ENCODE measurements around the gene SSRP1.
"Not testable (repeated sequence)": the region's sequence is repeated elsewhere in the genome, so short reads cannot be mapped to it uniquely, and the experiment has no call there.

SSRP1 gene

DNA sequence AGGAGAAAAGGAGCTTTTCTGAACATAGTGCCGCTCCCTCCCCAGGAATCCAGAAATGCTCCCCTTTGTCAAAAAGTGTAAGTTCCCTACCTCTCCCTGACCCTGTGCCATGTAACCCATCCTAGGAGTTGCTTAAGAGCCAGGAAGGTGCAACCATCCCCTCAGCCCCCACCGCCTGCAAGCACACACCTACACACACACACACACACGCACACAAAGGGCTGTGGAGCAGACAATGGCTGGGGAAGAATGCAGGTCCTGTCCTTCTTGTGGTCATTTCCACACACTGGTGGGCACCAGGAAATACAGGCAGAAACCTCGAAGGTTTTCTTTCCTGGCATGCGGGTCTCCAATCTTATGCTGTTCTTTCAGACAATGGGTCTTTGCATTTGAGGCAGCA lies 3.6 kb upstream of the SSRP1 start:
- DNase-seq (ENCODE audit: low read depth in 2 of 2): no peak

DNA sequence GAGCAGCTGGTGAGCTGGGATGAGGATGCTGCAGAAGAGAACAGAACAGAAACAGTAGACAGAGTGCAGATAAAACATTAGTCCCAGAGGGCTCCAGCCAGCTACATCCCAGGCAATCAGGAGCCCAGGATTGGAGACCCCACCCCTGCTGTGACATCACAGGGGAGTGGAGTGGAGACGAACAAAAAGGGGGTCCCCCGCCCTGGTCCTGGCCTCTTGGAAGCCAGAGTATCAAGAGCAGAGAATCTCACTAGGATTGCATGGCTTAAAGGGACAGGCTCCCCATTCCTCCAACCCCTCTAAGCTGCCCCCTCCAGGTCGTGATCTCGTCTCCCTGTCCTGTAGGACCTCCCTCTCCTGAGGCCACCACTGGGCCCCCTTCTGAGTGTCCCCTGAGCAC lies 2.5 kb upstream of the SSRP1 start, which contains the start of gene P2RX3:
P2RX3 (plus strand) TSS at position 211 of the 400 bp plus-strand sequence. CDS start 199 bp downstream, outside the sequence.
- no peak for DNase-seq (ENCODE audit: low read depth in 2 of 2)

DNA sequence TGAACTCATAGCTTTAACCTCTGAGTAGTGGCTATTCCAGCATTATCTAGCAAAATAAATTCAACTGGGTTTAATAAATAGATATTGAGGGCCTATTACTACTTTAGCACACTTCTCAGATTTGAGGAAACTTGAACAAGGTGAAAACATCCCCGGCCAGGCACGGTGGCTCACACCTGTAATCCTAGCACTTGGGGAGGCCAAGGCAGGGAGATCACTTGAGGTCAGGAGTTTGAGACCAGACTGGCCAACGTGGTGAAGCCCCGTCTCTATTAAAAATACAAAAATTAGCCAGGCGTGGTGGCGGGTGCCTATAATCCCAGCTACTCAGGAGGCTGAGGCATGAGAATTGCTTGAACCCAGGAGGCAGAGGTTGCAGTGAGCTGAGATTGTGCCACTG lies 1.2 kb upstream of the SSRP1 start:
- not testable (repeated sequence) for DNase-seq (ENCODE audit: low read depth in 2 of 2)

GRCh38 chr11:57336111-57336666 lies 497 bp upstream of the SSRP1 start:
- DNase-seq (ENCODE audit: low read depth in 2 of 2): no peak

- no peak for DNase-seq (ENCODE audit: low read depth in 2 of 2)
Measured at GRCh38 chr11:57335023-57335342, 709 bp downstream of the SSRP1 start.

DNA sequence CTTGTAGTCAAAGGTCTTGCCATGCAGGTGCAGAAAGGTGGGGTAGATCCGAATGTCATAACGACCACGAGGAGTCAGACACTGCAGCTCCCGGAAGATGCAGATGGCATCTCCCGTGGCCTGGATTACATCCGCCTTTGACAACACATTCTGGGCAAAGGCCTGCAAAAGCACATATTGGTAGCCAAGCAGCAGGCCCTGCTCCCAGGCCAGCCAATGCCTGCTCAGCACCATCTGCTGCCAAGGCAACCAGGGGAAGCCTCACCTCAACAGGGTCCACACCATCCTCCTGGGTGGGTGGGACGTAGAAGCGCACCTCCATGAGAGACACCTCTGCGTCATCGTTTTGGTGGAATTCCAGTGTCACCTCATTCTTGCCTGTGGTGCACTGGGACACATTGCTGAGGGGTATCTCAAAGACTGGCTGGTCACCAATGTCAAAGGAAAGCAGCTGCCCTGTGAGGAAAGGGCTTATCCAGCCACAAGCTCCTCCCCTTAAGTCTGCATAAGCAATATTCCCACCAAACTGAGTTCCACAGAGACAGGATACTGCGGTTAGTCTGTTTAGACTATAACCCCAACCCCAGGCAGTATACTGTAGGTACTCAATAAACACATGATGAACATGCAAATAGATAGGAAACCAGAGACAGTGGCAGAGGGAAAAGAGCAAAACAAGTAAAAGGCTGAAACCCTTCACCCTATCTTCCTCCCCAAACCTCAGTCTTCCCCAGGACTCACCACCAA lies 2.8 kb downstream of the SSRP1 start:
- DNase-seq (ENCODE audit: low read depth in 2 of 2): no peak

GRCh38 chr11:57331720-57332119 lies 4.0 kb downstream of the SSRP1 start:
- DNase-seq (ENCODE audit: low read depth in 2 of 2): no peak

DNA sequence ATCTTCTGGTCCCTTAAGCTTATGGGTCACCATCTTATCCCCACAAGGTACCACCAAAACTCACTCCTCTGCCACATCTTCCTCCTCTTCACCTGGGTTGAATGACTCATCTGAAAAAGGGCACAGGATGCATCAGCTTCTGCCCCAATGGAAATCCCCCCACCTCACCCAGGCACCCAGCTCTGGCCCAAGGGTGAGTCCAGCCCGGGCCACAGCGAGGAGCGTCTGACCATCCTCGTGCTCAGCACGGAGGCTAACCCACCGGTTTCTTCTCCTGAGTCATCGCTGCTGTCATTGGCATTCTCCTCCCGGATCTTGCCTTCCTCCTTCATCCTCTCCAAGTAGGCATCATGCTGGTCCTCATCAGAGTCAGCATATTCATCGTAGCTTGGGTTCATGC lies 5.7 kb downstream of the SSRP1 start:
- DNase-seq (ENCODE audit: low read depth in 2 of 2): no peak

GRCh38 chr11:57327721-57328120 lies 8.0 kb downstream of the SSRP1 start:
- no peak for DNase-seq (ENCODE audit: low read depth in 2 of 2)

- DNase-seq (ENCODE audit: low read depth in 2 of 2): no peak
Measured at GRCh38 chr11:57325735-57326048, 10.0 kb downstream of the SSRP1 start.

GRCh38 chr11:57324886-57325734 lies 10.6 kb downstream of the SSRP1 start, which contains the start of gene TNKS1BP1:
Gene TNKS1BP1 (minus strand): TSS chr11:57324952. CDS start chr11:57321885, 3,067 bp downstream.
- peak; percentile 95 to 96 for DNase-seq (ENCODE audit: low read depth in 2 of 2)

DNA sequence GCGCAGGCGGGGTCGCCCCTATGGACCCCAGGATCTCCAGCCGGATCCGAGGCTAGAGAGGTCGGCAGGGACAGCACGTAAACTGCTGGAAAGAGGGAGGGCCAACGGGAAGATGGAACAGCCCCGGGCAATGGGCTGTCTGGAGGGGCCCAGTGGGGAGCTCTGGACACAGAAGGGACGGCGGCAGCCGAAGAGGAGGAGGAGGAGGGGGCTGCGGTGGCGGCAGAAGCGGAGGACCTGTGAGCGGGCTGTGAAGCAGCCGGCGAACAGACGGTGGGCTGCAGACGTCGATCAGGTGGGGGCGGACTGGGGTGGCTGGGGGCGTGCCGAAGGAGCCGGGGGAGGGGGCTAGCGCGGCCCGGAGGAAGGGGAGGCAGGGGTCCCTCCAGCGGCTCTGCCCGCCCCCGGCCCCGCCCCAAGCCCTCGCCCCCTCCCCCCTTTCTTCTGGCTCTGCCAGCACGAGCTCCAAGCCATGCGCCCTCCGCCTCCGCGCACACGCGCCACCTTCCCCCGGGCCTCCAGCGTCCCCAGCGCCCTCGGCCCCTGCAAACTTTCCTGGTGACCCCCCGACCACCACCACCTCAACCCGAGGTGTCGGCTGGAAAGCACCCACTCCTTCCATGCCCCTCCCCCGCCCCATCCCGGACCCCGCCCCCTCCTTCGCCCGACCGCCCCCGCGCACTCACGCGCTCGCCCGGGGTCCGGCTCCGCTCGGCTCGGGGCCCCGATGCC lies 11.4 kb downstream of the SSRP1 start:
- DNase-seq (ENCODE audit: low read depth in 2 of 2): no peak

- no peak for DNase-seq (ENCODE audit: low read depth in 2 of 2)
Measured at GRCh38 chr11:57323855-57324153, 11.9 kb downstream of the SSRP1 start.

DNA sequence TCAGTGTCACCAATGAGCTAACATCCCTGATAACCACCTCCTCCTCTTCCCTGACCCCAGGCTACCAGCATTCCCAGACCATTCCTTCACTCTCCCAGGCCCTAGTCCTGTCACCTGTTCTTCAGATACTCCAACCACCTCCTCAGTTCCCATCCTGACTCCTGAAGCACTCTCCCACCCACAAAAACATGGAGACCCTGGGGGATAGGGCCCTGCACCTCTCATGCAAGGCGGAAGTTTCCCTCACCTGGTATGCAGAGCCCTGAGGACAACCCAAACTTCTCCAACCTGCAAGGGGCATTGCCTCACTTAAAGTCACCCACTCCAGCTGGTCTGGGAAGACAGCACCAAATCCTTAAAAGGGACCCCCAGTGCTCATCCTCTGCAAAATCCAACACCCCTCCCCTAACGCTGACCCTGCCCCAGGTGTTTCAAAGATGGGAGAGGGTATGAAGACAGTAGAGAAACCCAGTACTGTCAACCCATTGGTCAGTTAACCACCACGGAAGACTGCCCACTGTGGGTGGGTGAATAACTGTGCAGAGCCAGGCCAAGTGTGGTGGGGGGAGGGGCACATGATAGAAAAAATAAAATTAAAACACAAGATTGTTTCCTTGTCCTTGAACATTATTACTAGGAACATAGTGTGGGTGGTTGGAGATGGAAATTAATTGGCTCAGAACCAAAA lies 12.4 kb downstream of the SSRP1 start:
- no peak for DNase-seq (ENCODE audit: low read depth in 2 of 2)

DNA sequence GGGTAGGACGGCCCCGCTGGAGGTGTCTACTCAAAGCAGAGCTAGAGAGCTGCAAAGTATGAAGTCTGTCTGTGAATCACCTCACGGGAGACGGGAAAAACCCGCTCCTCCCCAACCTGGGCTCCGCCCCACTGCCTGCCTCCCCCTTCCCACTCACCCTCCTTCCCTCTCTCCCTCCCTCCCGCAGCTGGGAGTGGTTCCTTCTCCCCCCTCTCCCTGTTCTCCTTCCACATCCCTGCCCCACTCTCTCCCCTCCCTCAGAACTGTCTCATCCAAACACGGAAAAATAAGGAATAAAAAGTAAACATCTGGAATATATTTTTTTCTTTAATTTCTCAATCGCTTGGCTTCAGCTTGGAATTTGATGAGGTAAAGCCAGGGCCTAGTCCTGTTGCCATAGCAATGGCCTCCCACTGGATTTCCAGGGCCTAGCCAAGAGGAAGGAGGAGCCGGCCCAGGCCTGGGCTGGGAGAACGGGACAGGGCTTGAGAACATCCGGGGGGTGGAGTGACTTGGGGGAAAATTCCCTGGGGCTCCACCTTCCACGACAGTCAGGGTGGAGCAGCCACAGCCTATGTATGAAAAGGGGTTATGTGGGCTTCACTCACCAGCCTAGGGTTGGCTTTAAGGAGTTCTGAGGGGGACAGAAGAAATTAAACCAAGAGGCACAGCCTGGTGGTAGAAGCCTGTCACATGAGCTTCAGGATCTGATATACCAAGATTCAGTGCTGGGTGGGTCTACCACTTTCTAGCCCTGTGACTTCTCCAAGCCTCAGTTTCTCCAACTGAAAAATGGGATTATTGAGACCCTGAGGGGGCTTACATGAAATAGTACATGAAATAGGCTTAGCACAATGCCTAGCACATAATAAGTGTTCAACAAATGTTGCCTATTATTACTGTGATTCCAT lies 13.2 kb downstream of the SSRP1 start:
- peak; percentile 98 for DNase-seq (ENCODE audit: low read depth in 2 of 2)

GRCh38 chr11:57321388-57322255 lies 14.1 kb downstream of the SSRP1 start:
- DNase-seq (ENCODE audit: low read depth in 2 of 2): no peak

DNA sequence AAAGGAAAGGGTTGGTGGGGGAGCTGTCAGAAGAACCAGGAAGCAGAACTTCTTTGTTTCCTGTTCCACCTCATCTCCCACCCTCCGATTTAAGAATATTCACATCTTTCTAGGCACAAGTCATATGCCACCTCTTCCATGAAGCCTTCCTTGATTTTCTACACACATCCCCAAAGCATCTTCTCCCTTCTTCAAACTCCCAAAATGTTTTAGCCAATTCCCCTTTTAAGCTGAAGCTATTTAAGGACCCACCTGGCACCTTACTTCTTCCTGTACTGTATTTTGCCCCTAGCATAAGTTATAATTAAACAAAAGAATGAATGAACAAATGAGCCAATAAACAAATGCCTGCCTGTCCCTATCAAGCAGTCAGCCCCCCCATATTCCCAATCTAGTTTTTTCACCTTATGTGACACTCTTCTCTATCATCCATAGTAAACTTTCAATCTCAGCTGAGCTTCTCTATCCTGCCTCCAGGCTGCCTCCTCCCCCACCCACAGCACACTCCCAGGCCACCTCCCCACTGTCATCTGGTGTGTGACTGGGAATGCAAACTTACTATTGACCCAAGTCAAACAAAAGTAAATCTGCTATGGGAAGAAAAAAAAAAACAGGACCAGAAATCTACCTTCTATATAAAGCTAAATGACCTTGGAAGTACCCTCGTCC lies 14.8 kb downstream of the SSRP1 start:
- DNase-seq (ENCODE audit: low read depth in 2 of 2): no peak

DNA sequence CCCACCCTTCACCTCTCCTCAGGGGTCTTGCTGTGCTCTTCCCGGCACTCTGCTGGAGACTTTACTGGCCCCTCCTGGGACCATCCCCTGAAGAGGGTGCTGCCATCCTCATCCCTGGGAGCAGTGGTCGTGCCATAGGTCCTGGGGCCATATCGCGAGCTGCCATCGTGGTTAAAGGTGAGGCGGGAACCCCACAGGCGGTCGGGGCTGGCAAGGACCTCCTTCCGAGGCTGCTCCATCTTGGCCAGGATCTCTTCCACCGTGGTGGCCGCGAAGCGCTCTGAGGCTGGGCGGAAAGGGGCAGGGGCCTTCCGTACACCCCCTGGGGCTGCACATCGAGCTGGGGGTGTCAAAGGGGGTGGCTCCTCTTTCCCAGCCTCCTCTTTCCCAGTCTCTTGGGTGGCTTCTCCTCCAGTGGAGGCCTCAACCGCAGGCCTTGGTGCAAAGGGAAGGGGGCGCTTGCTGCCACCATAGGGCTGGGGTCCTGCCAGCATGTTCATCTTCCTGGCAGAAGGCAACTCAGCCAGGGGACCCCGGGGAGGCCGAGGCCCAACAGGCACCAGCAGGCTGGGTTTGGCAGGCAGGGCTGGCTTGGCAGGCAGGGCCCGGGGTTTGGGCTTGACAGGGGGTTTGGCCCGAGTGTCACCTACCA lies 15.5 kb downstream of the SSRP1 start:
- DNase-seq (ENCODE audit: low read depth in 2 of 2): no peak

GRCh38 chr11:57318178-57318577 lies 17.5 kb downstream of the SSRP1 start:
- DNase-seq (ENCODE audit: low read depth in 2 of 2): no peak
